Dermis microvascular lymphatic vessel endothelial cell (primary cell): ENCODE results near the gene RAMACL. TPM values are rescaled to one million over a fixed set of nuclear protein-coding genes. Genes with fewer than 3 reads are reported as not detected.
A peak's percentile ranks its signal among the peaks of the same experiment; 100 is the strongest.

Source experiments
- DNase-seq, 2 donors: peaks; one replicate each; pipeline versions ENCODE4 v3.0.0 to v3.0.0-alpha.2; 2010; ENCODE audit warnings: low read depth in 2 of 2
- total RNA-seq: library from RNA; depleted of rRNA; stranded (reverse); fragments of >200 nt; gene quantifications from 2 replicates; pipeline ENCODE4 v1.2.1, GENCODE V29; 2014

RAMACL gene
- total RNA-seq, 1 donor from 2014 or later, result 1.7 TPM

GRCh38 chr6:166618251-166618650 lies 31.8 kb upstream of the RAMACL start:
- DNase-seq, result no peak

- DNase-seq, result no peak
These were observed 30.9 kb upstream of the RAMACL start for GRCh38 chr6:166617359-166617758.

GRCh38 chr6:166616261-166617238 lies 30.1 kb upstream of the RAMACL start:
- no peak for DNase-seq

- peak; percentile 90 for DNase-seq
These were observed 28.7 kb upstream of the RAMACL start for GRCh38 chr6:166615059-166615770.

- no peak for DNase-seq
These were observed 28.1 kb upstream of the RAMACL start for GRCh38 chr6:166614589-166614988.

- DNase-seq, result no peak
These were observed 27.7 kb upstream of the RAMACL start for GRCh38 chr6:166614171-166614583.

GRCh38 chr6:166613027-166613426 lies 26.5 kb upstream of the RAMACL start:
- no peak for DNase-seq

- DNase-seq, result no peak
These were observed 26.0 kb upstream of the RAMACL start for GRCh38 chr6:166612471-166612881.

- DNase-seq, result no peak
These were observed 25.2 kb upstream of the RAMACL start for GRCh38 chr6:166611631-166612030.

GRCh38 chr6:166610069-166610468 lies 23.6 kb upstream of the RAMACL start:
- DNase-seq, result no peak

- no peak for DNase-seq
These were observed 22.3 kb upstream of the RAMACL start for GRCh38 chr6:166608774-166609173.

GRCh38 chr6:166605752-166606151 lies 19.3 kb upstream of the RAMACL start:
- DNase-seq, result no peak

GRCh38 chr6:166604911-166605310 lies 18.4 kb upstream of the RAMACL start:
- no peak for DNase-seq

GRCh38 chr6:166604328-166604727 lies 17.9 kb upstream of the RAMACL start:
- DNase-seq, result no peak

GRCh38 chr6:166603043-166603690 lies 16.7 kb upstream of the RAMACL start:
- no peak for DNase-seq

- no peak for DNase-seq
These were observed 15.5 kb upstream of the RAMACL start for GRCh38 chr6:166601956-166602355.

- no peak for DNase-seq
These were observed 14.5 kb upstream of the RAMACL start for GRCh38 chr6:166600931-166601330.

- DNase-seq, result peak in 1 of 2 donors; percentile 60
These were observed 12.7 kb upstream of the RAMACL start for GRCh38 chr6:166599205-166599604.

GRCh38 chr6:166598441-166599138 lies 12.1 kb upstream of the RAMACL start:
- DNase-seq, result peak; percentile 96 to 99

- peak in 1 of 2 donors; percentile 56 for DNase-seq
These were observed 11.4 kb upstream of the RAMACL start for GRCh38 chr6:166597711-166598440.
